CD14-positive monocyte (primary cell): ENCODE results near the gene SLC22A4. TPM values are rescaled to one million over a fixed set of nuclear protein-coding genes. Genes with fewer than 3 reads are reported as not detected.
A peak's percentile ranks its signal among the peaks of the same experiment; 100 is the strongest.

ENCODE experiments used
- DNase-seq, 3 donors: peaks; one replicate each; pipeline ENCODE4 v3.0.0-alpha.2; 2011 to 2022
- H2AFZ ChIP-seq: 2 replicates; pipeline ENCODE4 v1.6.0; 2012; ENCODE audit warnings: mild to moderate bottlenecking, low read depth, low read length, inconsistent platforms; ENCODE audit not compliant: insufficient read depth, poor library complexity, severe bottlenecking
- H3K27ac ChIP-seq, 2 donors: 1 replicate in 1 of 2; 2 replicates in 1 of 2; pipeline ENCODE4 v1.5.1; 2012 to 2013; ENCODE audit warnings: low read length in 2 of 2, control low read depth in 1 of 2, inconsistent platforms in 1 of 2, low read depth in 1 of 2, mild to moderate bottlenecking in 1 of 2
- H3K27me3 ChIP-seq, 2 donors: one replicate each; pipeline versions ENCODE4 v1.6.0 to v1.6.1; 2011 to 2013; ENCODE audit warnings: low read length in 2 of 2; ENCODE audit not compliant: control insufficient read depth in 2 of 2, insufficient read depth in 2 of 2
- H3K36me3 ChIP-seq, 2 donors: replicated peaks in 1 of 2; 1 replicate in 1 of 2; 2 replicates in 1 of 2; pipeline versions ENCODE4 v1.5.1 to v1.6.1; 2012 to 2013; ENCODE audit warnings: low read length in 2 of 2, control low read depth in 1 of 2, inconsistent platforms in 1 of 2, mild to moderate bottlenecking in 1 of 2; ENCODE audit not compliant: insufficient read depth in 2 of 2, control insufficient read depth in 1 of 2
- H3K4me1 ChIP-seq, 2 donors: 1 replicate in 1 of 2; 2 replicates in 1 of 2; pipeline versions ENCODE4 v1.5.1 to v1.6.1; 2012 to 2013; ENCODE audit warnings: low read length in 2 of 2, control low read depth in 1 of 2, inconsistent platforms in 1 of 2, mild to moderate bottlenecking in 1 of 2, moderate library complexity in 1 of 2; ENCODE audit not compliant: insufficient read depth in 2 of 2, control insufficient read depth in 1 of 2
- H3K4me2 ChIP-seq: replicated peaks from 2 replicates; pipeline ENCODE3; 2012; ENCODE audit warnings: low read length, moderate library complexity, mild to moderate bottlenecking; ENCODE audit not compliant: poor library complexity, severe bottlenecking; ENCODE audit errors: extremely low read depth
- H3K4me3 ChIP-seq, 3 experiments: fragments of 200-600 bp in 1 of 3; sonication (generic) in 1 of 3; replicated peaks in 1 of 3; 1 replicate in 2 of 3; 2 replicates in 1 of 3; pipeline ENCODE4 v1.5.1; 2011 to 2013; ENCODE audit warnings: low read length in 3 of 3, mild to moderate bottlenecking in 3 of 3, control low read depth in 2 of 3, low read depth in 2 of 3, inconsistent platforms in 1 of 3, moderate library complexity in 1 of 3
- H3K79me2 ChIP-seq: 2 replicates; pipeline ENCODE4 v1.6.0; 2012; ENCODE audit warnings: mild to moderate bottlenecking, control low read depth, inconsistent platforms, low read length, moderate library complexity; ENCODE audit not compliant: insufficient read depth
- H3K9ac ChIP-seq: 2 replicates; pipeline ENCODE4 v1.6.0; 2017; ENCODE audit warnings: low read length, mild to moderate bottlenecking; ENCODE audit not compliant: insufficient read depth, poor library complexity, severe bottlenecking
- H3K9me3 ChIP-seq, 2 donors: replicated peaks in 1 of 2; 1 replicate in 1 of 2; 2 replicates in 1 of 2; pipeline versions ENCODE4 v1.5.1 to v1.6.1; 2012 to 2013; ENCODE audit warnings: low read length in 2 of 2, control low read depth in 1 of 2; ENCODE audit not compliant: control insufficient read depth in 1 of 2, insufficient read depth in 1 of 2
- H4K20me1 ChIP-seq: 2 replicates; pipeline ENCODE4 v1.6.0; 2012; ENCODE audit warnings: mild to moderate bottlenecking, low read length, control low read depth, moderate library complexity; ENCODE audit not compliant: insufficient read depth
- H3K27ac Mint-ChIP-seq, 7 donors: one replicate each; pipeline ENCODE4 v1.8.0; 2020; ENCODE audit warnings: mild to moderate bottlenecking in 7 of 7, mixed read lengths in 7 of 7, moderate library complexity in 6 of 7, inconsistent platforms in 2 of 7
- H3K27me3 Mint-ChIP-seq, 3 donors: one replicate each; pipeline ENCODE4 v1.8.0; 2021 to 2022; ENCODE audit warnings: low read depth in 3 of 3, mild to moderate bottlenecking in 3 of 3, mixed read lengths in 3 of 3, moderate library complexity in 3 of 3, inconsistent platforms in 1 of 3
- H3K36me3 Mint-ChIP-seq, 2 donors: one replicate each; pipeline ENCODE4 v1.8.0; 2020; ENCODE audit warnings: mixed read lengths in 2 of 2, inconsistent platforms in 1 of 2, mild to moderate bottlenecking in 1 of 2
- H3K4me1 Mint-ChIP-seq: one replicate; pipeline ENCODE4 v1.8.0; 2020; ENCODE audit warnings: mild to moderate bottlenecking, mixed read lengths
- H3K4me3 Mint-ChIP-seq, 2 donors: one replicate each; pipeline ENCODE4 v1.8.0; 2020; ENCODE audit warnings: mild to moderate bottlenecking in 2 of 2, mixed read lengths in 2 of 2, moderate library complexity in 1 of 2
- H3K9me3 Mint-ChIP-seq, 7 donors: one replicate each; pipeline ENCODE4 v1.8.0; 2020 to 2022; ENCODE audit warnings: mixed read lengths in 7 of 7, mild to moderate bottlenecking in 6 of 7, moderate library complexity in 6 of 7, inconsistent platforms in 2 of 7
- CTCF ChIP-seq: fragments of 200-600 bp; IDR thresholded peaks from one replicate; pipeline ENCODE4 v1.8.0; 2022; ENCODE audit warnings: antibody characterized with exemption, mild to moderate bottlenecking
- WGBS: methylation state at CpG from one replicate; pipeline ENCODE4 v1.1.5; 2013; ENCODE audit warnings: missing lambda C conversion rate; ENCODE audit not compliant: insufficient coverage; 5-methylcytosine and 5-hydroxymethylcytosine counted together
- intact Hi-C, 2 donors: fragments of 100-400 bp; cut with micrococcal nuclease; formaldehyde crosslinking; loops; one replicate each; pipeline versions ENCODE4 v1.15.0 to v1.15.1; 2023
- polyA plus RNA-seq, 3 donors: library from polyadenylated mRNA; depleted of rRNA in 1 of 3; unstranded in 2 of 3; stranded (reverse) in 1 of 3; fragments of 300-500 nt in 2 of 3; fragments of >200 nt in 1 of 3; fragmentation: Illumina TruSeq in 2 of 3; gene quantifications; 1 replicate in 2 of 3; 2 replicates in 1 of 3; pipeline ENCODE4 v1.2.3, GENCODE V29; 2012 to 2021

SLC22A4 gene
- polyA plus RNA-seq, 3 donors: 7.2 to 13.0 (median 12.2) TPM

GRCh38 chr5:132354381-132355139 lies 60.4 kb downstream of the SLC22A4 start:
- H3K4me3 Mint-ChIP-seq: no peak overlapping the region
- H3K4me3 ChIP-seq: no peak overlapping the region
- H3K36me3 ChIP-seq: no peaks in the 10 kb centered on the region
- peak overlapping the region; percentile 90 for H3K27ac ChIP-seq
- H3K9me3 Mint-ChIP-seq: peaks cover 6 to 17% (median 11%) of the 10 kb centered on the region in 7 donors
- DNase-seq: peak; percentile 62 to 83 (median 81)
- no peak overlapping the region for H3K4me2 ChIP-seq
- peaks cover 31% of the 10 kb centered on the region for H3K4me1 Mint-ChIP-seq
- no peaks in the 10 kb centered on the region for H3K27me3 ChIP-seq
- TF ChIP-seq CTCF: no peak
- peaks cover 26% of the 10 kb centered on the region in 2 donors for H3K4me1 ChIP-seq
- peak overlapping the region; percentile 43 for H2AFZ ChIP-seq
- peaks cover 0 to 10% of the 10 kb centered on the region in 2 donors for H3K36me3 Mint-ChIP-seq
- H3K9me3 ChIP-seq: peaks cover 0 to 8% of the 10 kb centered on the region in 2 donors
- no peaks in the 10 kb centered on the region for H4K20me1 ChIP-seq
- H3K9ac ChIP-seq: no peak overlapping the region
- intact Hi-C loops: no loop called here
- peak overlapping the region; percentile 85 to 96 (median 94) for H3K27ac Mint-ChIP-seq
- H3K79me2 ChIP-seq: no peaks in the 10 kb centered on the region
- H3K27me3 Mint-ChIP-seq: peaks cover 1 to 3% (median 3%) of the 10 kb centered on the region in 3 donors
- 0% methylated on average over 1 of the region's 1 CpG for WGBS

GRCh38 chr5:132355140-132355765 lies 61.1 kb downstream of the SLC22A4 start:
- peak overlapping the region; percentile 85 to 96 (median 94) for H3K27ac Mint-ChIP-seq
- H3K36me3 Mint-ChIP-seq: peaks cover 0 to 5% of the 10 kb centered on the region in 2 donors
- Histone ChIP-seq H3K4me3 (no peak overlapping the region), H3K9ac (no peak overlapping the region), H3K36me3 (no peaks in the 10 kb centered on the region), H3K4me1 (peaks cover 26% of the 10 kb centered on the region in 2 donors), H3K27me3 (no peaks in the 10 kb centered on the region), H3K27ac (peak overlapping the region; percentile 90), H3K4me2 (no peak overlapping the region), H3K9me3 (peaks cover 0 to 6% of the 10 kb centered on the region in 2 donors), H3K79me2 (no peaks in the 10 kb centered on the region), H2AFZ (peak overlapping the region; percentile 43), H4K20me1 (no peaks in the 10 kb centered on the region)
- no peak for DNase-seq
- H3K4me3 Mint-ChIP-seq: no peak overlapping the region
- peaks cover 6 to 16% (median 10%) of the 10 kb centered on the region in 7 donors for H3K9me3 Mint-ChIP-seq
- 100% methylated on average over 2 of the region's 3 CpGs for WGBS
- peaks cover 31% of the 10 kb centered on the region for H3K4me1 Mint-ChIP-seq
- no peak for TF ChIP-seq CTCF
- H3K27me3 Mint-ChIP-seq: peaks cover 1 to 3% (median 3%) of the 10 kb centered on the region in 3 donors
- intact Hi-C loops: no loop called here
